Liver (tissue), 3 donors: Measurements from ENCODE around the gene PANK1.

Source experiments
- ATF3 ChIP-seq: IDR thresholded peaks from 2 replicates; pipeline ENCODE4 v1.6.1; 2016; ENCODE audit warnings: antibody characterized with exemption
- CTCF ChIP-seq: fragments of 150-350 bp; IDR thresholded peaks from 2 replicates; pipeline ENCODE4 v1.5.1; 2017; ENCODE audit warnings: improper control_type of control experiment, low read depth, low read length; ENCODE audit not compliant: missing input control
- EGR1 ChIP-seq, 2 donors: IDR thresholded peaks; 2 replicates each; pipeline ENCODE4 v1.6.1; 2016 to 2018; ENCODE audit warnings: antibody characterized with exemption in 2 of 2, low read depth in 2 of 2
- FOXA1 ChIP-seq: IDR thresholded peaks from 2 replicates; pipeline ENCODE4 v1.6.1; 2016; ENCODE audit warnings: antibody characterized with exemption
- GABPA ChIP-seq, 2 donors: IDR thresholded peaks in 1 of 2; conservative IDR thresholded peaks in 1 of 2; 2 replicates each; pipeline ENCODE4 v1.6.1; 2016; ENCODE audit warnings: antibody characterized with exemption in 2 of 2, mild to moderate bottlenecking in 1 of 2, moderate library complexity in 1 of 2
- JUND ChIP-seq, 2 donors: IDR thresholded peaks; 2 replicates each; pipeline ENCODE4 v1.6.1; 2016; ENCODE audit warnings: antibody characterized with exemption in 2 of 2
- NR2F2 ChIP-seq: IDR thresholded peaks from 2 replicates; pipeline ENCODE4 v1.6.1; 2016; ENCODE audit warnings: antibody characterized with exemption
- RAD21 ChIP-seq, 2 donors: IDR thresholded peaks; 2 replicates each; pipeline ENCODE4 v1.6.1; 2016; ENCODE audit warnings: antibody characterized with exemption in 2 of 2, mild to moderate bottlenecking in 2 of 2
- REST ChIP-seq: IDR thresholded peaks from 2 replicates; pipeline ENCODE4 v1.6.1; 2016; ENCODE audit warnings: antibody characterized with exemption, mild to moderate bottlenecking
- SP1 ChIP-seq: IDR thresholded peaks from 2 replicates; pipeline ENCODE4 v1.6.1; 2018; ENCODE audit warnings: antibody characterized with exemption, mild to moderate bottlenecking
- TAF1 ChIP-seq: conservative IDR thresholded peaks from 2 replicates; pipeline ENCODE4 v1.6.1; 2016; ENCODE audit warnings: antibody characterized with exemption, mild to moderate bottlenecking
- YY1 ChIP-seq: IDR thresholded peaks from 2 replicates; pipeline ENCODE4 v1.6.1; 2016; ENCODE audit warnings: antibody characterized with exemption, mild to moderate bottlenecking
- ZBTB33 ChIP-seq: IDR thresholded peaks from 2 replicates; pipeline ENCODE4 v1.6.1; 2016; ENCODE audit warnings: antibody characterized with exemption
- TF ChIP-seq, protein P1 (sequence below): IDR thresholded peaks from 2 replicates; pipeline ENCODE4 v1.6.1; 2016; ENCODE audit warnings: antibody characterized with exemption
- donor health status: healthy.
- donor health status: healthy.

DNA sequence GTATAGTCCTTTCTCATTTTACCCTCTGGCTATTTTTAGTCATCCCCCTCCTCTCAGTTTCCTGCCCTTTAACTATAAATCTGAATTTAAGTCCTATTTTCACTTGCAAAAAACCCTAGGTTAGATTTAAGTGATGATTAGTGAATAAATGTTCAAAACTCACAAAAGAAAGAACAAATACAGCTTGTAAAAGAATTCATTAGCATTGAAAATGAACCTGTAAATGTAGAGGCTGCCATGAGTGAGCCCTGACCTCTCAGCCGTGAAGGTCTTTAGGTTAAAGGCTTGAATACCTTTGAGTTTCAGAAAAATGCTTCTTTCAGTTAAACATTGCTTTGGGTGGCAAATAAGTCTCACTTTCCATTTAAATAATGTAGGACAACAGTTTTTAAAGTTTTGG is 107.7 kb downstream of the PANK1 start:
- TF ChIP-seq EGR1 (IDR thresholded peaks at IDR 0.05; ENCODE audit: low read depth in 2 of 2) (no peak), CTCF (no peak), REST (no peak), RAD21 (IDR thresholded peaks at IDR 0.05) (no peak), YY1 (no peak), ATF3 (no peak), GABPA (IDR thresholded peaks at IDR 0.05 in 1 of 2, conservative IDR thresholded peaks at IDR 0.05 in 1 of 2) (no peak), TAF1 (no peak), JUND (IDR thresholded peaks at IDR 0.05) (no peak), SP1 (no peak), FOXA1 (no peak), ZBTB33 (no peak), NR2F2 (no peak)
- TF ChIP-seq, protein P1, sequence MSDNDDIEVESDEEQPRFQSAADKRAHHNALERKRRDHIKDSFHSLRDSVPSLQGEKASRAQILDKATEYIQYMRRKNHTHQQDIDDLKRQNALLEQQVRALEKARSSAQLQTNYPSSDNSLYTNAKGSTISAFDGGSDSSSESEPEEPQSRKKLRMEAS, result no peak
